ENCODE results near the gene FGB. TPM values are rescaled to one million over a fixed set of nuclear protein-coding genes. Genes with fewer than 3 reads are reported as not detected.

The FGB gene
- total RNA-seq, 4 donors from 2014 or later: not detected

GRCh38 chr4:154559494-154560418 lies 3.1 kb upstream of the FGB start:
- Histone ChIP-seq H3K36me3 (no peaks in the 10 kb centered on the region), H3K27ac (no peak overlapping the region), H3K4me1 (peaks cover 0 to 9% (median 0%) of the 10 kb centered on the region in 4 donors), H3K4me3 (no peak overlapping the region), H3K9me3 (no peaks in the 10 kb centered on the region), H3K27me3 (no peaks in the 10 kb centered on the region)
- TF ChIP-seq CTCF (IDR thresholded peaks at IDR 0.05) (peak; percentile 48 to 72 (median 53)), EP300 (IDR thresholded peaks at IDR 0.05; ENCODE audit: low read depth) (no peak)
- 39 to 45% methylated on average over 7 to 9 of the region's 9 CpGs for WGBS, 2 donors (ENCODE audit: low coverage in 1 of 2)
- in situ Hi-C loops (cut with MboI; ENCODE audit: low pct_ligation_motif_present in 1 of 4, low pct_unique_long_range_greater_than_20kb in 1 of 4, low sequenced_read_pairs in 3 of 4): loop anchor here in 3 of 4 donors (10.0 to 25.0 kb wide), 2 partner anchors 55 to 803 kb away; partner anchors contain the start of gene FGG (in 1 of the 3)
- intact Hi-C loops (cut with DNase I; ENCODE audit: low total_unique reads): no loop called here
- DNase-seq: peak; percentile 8

- intact Hi-C loops (cut with DNase I; ENCODE audit: low total_unique reads) (no loop called here), in situ Hi-C loops (cut with MboI; ENCODE audit: low pct_ligation_motif_present in 1 of 4, low pct_unique_long_range_greater_than_20kb in 1 of 4, low sequenced_read_pairs in 3 of 4) (loop anchor here in 2 of 4 donors (25.0 kb wide), 1 partner anchor 802 kb away; no protein-coding TSS in a partner anchor)
- peaks cover 0 to 9% (median 0%) of the 10 kb centered on the region in 4 donors for H3K4me1 ChIP-seq
- no peaks in the 10 kb centered on the region for H3K36me3 ChIP-seq
- TF ChIP-seq POLR2A (IDR thresholded peaks at IDR 0.05) (no peak), CTCF (IDR thresholded peaks at IDR 0.05) (no peak), EP300 (IDR thresholded peaks at IDR 0.05; ENCODE audit: low read depth) (no peak), POLR2AphosphoS5 (IDR thresholded peaks at IDR 0.05) (no peak)
- no peaks in the 10 kb centered on the region for H3K9me3 ChIP-seq
- no peak for DNase-seq
- no peak overlapping the region for H3K4me3 ChIP-seq
- H3K27me3 ChIP-seq: no peaks in the 10 kb centered on the region
- H3K27ac ChIP-seq: no peak overlapping the region
- WGBS, 2 donors (ENCODE audit: low coverage in 1 of 2): 94 to 98% methylated on average over 1 of the region's 1 CpG
Measured at GRCh38 chr4:154560419-154560801, 2.4 kb upstream of the FGB start.

GRCh38 chr4:154560824-154561231 lies 2.0 kb upstream of the FGB start:
- H3K27ac ChIP-seq: no peak overlapping the region
- H3K9me3 ChIP-seq: no peaks in the 10 kb centered on the region
- TF ChIP-seq CTCF (IDR thresholded peaks at IDR 0.05) (no peak), POLR2A (IDR thresholded peaks at IDR 0.05) (no peak), POLR2AphosphoS5 (IDR thresholded peaks at IDR 0.05) (no peak), EP300 (IDR thresholded peaks at IDR 0.05; ENCODE audit: low read depth) (no peak)
- no peak for DNase-seq
- WGBS, 2 donors (ENCODE audit: low coverage in 1 of 2): 86% methylated on average over 4 of the region's 4 CpGs
- H3K27me3 ChIP-seq: no peaks in the 10 kb centered on the region
- in situ Hi-C loops (cut with MboI; ENCODE audit: low pct_ligation_motif_present in 1 of 4, low pct_unique_long_range_greater_than_20kb in 1 of 4, low sequenced_read_pairs in 3 of 4) (loop anchor here in 2 of 4 donors (25.0 kb wide), 1 partner anchor 801 kb away; no protein-coding TSS in a partner anchor), intact Hi-C loops (cut with DNase I; ENCODE audit: low total_unique reads) (no loop called here)
- no peaks in the 10 kb centered on the region for H3K36me3 ChIP-seq
- no peak overlapping the region for H3K4me3 ChIP-seq
- H3K4me1 ChIP-seq: peaks cover 0 to 9% (median 0%) of the 10 kb centered on the region in 4 donors

- Histone ChIP-seq H3K27me3 (no peaks in the 10 kb centered on the region), H3K27ac (no peak overlapping the region), H3K9me3 (no peaks in the 10 kb centered on the region), H3K4me1 (peaks cover 0 to 9% (median 0%) of the 10 kb centered on the region in 4 donors), H3K4me3 (no peak overlapping the region), H3K36me3 (no peaks in the 10 kb centered on the region)
- in situ Hi-C loops (cut with MboI; ENCODE audit: low pct_ligation_motif_present in 1 of 4, low pct_unique_long_range_greater_than_20kb in 1 of 4, low sequenced_read_pairs in 3 of 4): loop anchor here in 2 of 4 donors (25.0 kb wide), 1 partner anchor 798 kb away; no protein-coding TSS in a partner anchor
- intact Hi-C loops (cut with DNase I; ENCODE audit: low total_unique reads): no loop called here
- 77 to 84% methylated on average over 1 of the region's 1 CpG for WGBS, 2 donors (ENCODE audit: low coverage in 1 of 2)
- DNase-seq: no peak
- TF ChIP-seq POLR2A (IDR thresholded peaks at IDR 0.05): no peak
- no peak for TF ChIP-seq EP300 (IDR thresholded peaks at IDR 0.05; ENCODE audit: low read depth)
- no peak for TF ChIP-seq CTCF (IDR thresholded peaks at IDR 0.05)
Measured at GRCh38 chr4:154564311-154564710, 1.5 kb downstream of the FGB start.

Data from transverse colon (tissue), 4 donors.